ENCODE measurements around the gene SORL1-AS1.

Gene SORL1-AS1

GRCh38 chr11:121497176-121497998 is 44.6 kb upstream of the SORL1-AS1 start:
- Histone ChIP-seq H3K27ac (no peak overlapping the region), H3K27me3 (replicated peaks in 1 of 7) (no peaks in the 10 kb centered on the region), H3K36me3 (peaks cover 0 to 78% (median 14%) of the 10 kb centered on the region in 6 donors), H3K4me1 (peaks cover 5 to 59% (median 23%) of the 10 kb centered on the region in 6 donors), H3K4me3 (no peak overlapping the region), H3K9me3 (no peaks in the 10 kb centered on the region)
- TF ChIP-seq POLR2AphosphoS5 (IDR thresholded peaks at IDR 0.05) (no peak), CTCF (IDR thresholded peaks at IDR 0.05 in 8 of 11, conservative IDR thresholded peaks at IDR 0.05 in 3 of 11) (no peak), POLR2A (IDR thresholded peaks at IDR 0.05) (no peak)
- WGBS, 5 donors, result 70 to 88% (median 79%) methylated on average over 5 of the region's 5 CpGs
- intact Hi-C loops (cut with DNase I; ENCODE audit: low total_unique reads), result no loop called here
- DNase-seq, result no peak

GRCh38 chr11:121494355-121495099 is 41.8 kb upstream of the SORL1-AS1 start:
- TF ChIP-seq POLR2AphosphoS5 (IDR thresholded peaks at IDR 0.05) (no peak), POLR2A (IDR thresholded peaks at IDR 0.05) (no peak), CTCF (IDR thresholded peaks at IDR 0.05 in 8 of 11, conservative IDR thresholded peaks at IDR 0.05 in 3 of 11) (no peak)
- H3K9me3 ChIP-seq, result no peaks in the 10 kb centered on the region
- intact Hi-C loops (cut with DNase I; ENCODE audit: low total_unique reads), result no loop called here
- H3K27me3 ChIP-seq (replicated peaks in 1 of 7), result no peaks in the 10 kb centered on the region
- peak overlapping the region in 4 of 8 donors; percentile 24 to 48 (median 41) for H3K27ac ChIP-seq
- 51 to 58% (median 52%) methylated on average over 7 of the region's 7 CpGs for WGBS, 5 donors
- H3K4me1 ChIP-seq, result peaks cover 5 to 65% (median 23%) of the 10 kb centered on the region in 6 donors
- no peak for DNase-seq
- H3K4me3 ChIP-seq, result peak overlapping the region in 1 of 8 donors; percentile 39
- peaks cover 0 to 79% (median 14%) of the 10 kb centered on the region in 6 donors for H3K36me3 ChIP-seq

- WGBS, 5 donors, result 86 to 97% (median 94%) methylated on average over 2 of the region's 2 CpGs
- Histone ChIP-seq H3K27ac (no peak overlapping the region), H3K36me3 (peaks cover 0 to 87% (median 4%) of the 10 kb centered on the region in 6 donors), H3K27me3 (replicated peaks in 1 of 7) (no peaks in the 10 kb centered on the region), H3K4me1 (peaks cover under 1 to 50% (median 12%) of the 10 kb centered on the region in 6 donors), H3K9me3 (no peaks in the 10 kb centered on the region), H3K4me3 (no peak overlapping the region)
- intact Hi-C loops (cut with DNase I; ENCODE audit: low total_unique reads), result no loop called here
- DNase-seq, result no peak
- TF ChIP-seq CTCF (IDR thresholded peaks at IDR 0.05 in 8 of 11, conservative IDR thresholded peaks at IDR 0.05 in 3 of 11) (no peak), POLR2A (IDR thresholded peaks at IDR 0.05) (no peak), POLR2AphosphoS5 (IDR thresholded peaks at IDR 0.05) (no peak)
These were observed 37.1 kb upstream of the SORL1-AS1 start for GRCh38 chr11:121489823-121490222.

GRCh38 chr11:121488641-121489040 is 35.9 kb upstream of the SORL1-AS1 start:
- no peaks in the 10 kb centered on the region for H3K9me3 ChIP-seq
- intact Hi-C loops (cut with DNase I; ENCODE audit: low total_unique reads), result no loop called here
- TF ChIP-seq CTCF (IDR thresholded peaks at IDR 0.05 in 8 of 11, conservative IDR thresholded peaks at IDR 0.05 in 3 of 11), result no peak
- TF ChIP-seq POLR2A (IDR thresholded peaks at IDR 0.05), result no peak
- TF ChIP-seq POLR2AphosphoS5 (IDR thresholded peaks at IDR 0.05), result no peak
- H3K27me3 ChIP-seq (replicated peaks in 1 of 7), result no peaks in the 10 kb centered on the region
- peaks cover 6 to 50% (median 10%) of the 10 kb centered on the region in 6 donors for H3K4me1 ChIP-seq
- 84 to 93% (median 91%) methylated on average over 6 of the region's 6 CpGs for WGBS, 5 donors
- no peak for DNase-seq
- no peak overlapping the region for H3K4me3 ChIP-seq
- H3K36me3 ChIP-seq, result peaks cover 0 to 92% (median 4%) of the 10 kb centered on the region in 6 donors
- H3K27ac ChIP-seq, result no peak overlapping the region
